ENCODE measurements around the gene XNDC1N.
"Not testable (repeated sequence)": the region's sequence is repeated elsewhere in the genome, so short reads cannot be mapped to it uniquely, and the experiment has no call there.

Gene XNDC1N

DNA sequence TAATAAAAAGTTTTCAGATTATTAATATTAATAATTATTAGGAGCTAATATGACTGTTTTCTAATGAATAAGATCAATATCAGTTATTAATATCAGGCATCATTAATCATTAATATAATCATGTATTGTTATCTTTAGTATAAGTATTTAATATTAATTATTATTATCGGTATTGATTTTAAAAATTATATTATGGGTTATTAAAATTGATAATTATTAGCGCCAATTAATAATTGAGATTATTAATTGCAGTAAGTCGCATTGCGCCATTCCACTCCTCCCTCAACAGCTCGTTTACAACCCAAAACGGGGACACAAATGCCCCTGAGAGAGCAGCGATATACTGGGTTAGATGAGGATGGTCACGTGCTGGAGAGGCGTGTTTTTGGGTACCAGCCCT, 20.2 kb downstream of the XNDC1N start:
- Histone ChIP-seq H3K79me2 (ENCODE audit: control insufficient read depth, insufficient read depth, low read length, unreplicated experiment) (no peaks in the 10 kb centered on the region), H3K4me3 (ENCODE audit: low read depth, low read length) (no peak overlapping the region), H3K27me3 (ENCODE audit: insufficient read depth, low read length) (no peaks in the 10 kb centered on the region), H3K4me1 (ENCODE audit: control insufficient read depth, insufficient read depth, low read length, unreplicated experiment) (no peaks in the 10 kb centered on the region), H3K27ac (ENCODE audit: low read depth, low read length) (no peak overlapping the region), H3K36me3 (ENCODE audit: insufficient read depth, low read length) (peaks cover 21% of the 10 kb centered on the region), H2AFZ (ENCODE audit: low read length, unreplicated experiment) (no peak overlapping the region)

DNA sequence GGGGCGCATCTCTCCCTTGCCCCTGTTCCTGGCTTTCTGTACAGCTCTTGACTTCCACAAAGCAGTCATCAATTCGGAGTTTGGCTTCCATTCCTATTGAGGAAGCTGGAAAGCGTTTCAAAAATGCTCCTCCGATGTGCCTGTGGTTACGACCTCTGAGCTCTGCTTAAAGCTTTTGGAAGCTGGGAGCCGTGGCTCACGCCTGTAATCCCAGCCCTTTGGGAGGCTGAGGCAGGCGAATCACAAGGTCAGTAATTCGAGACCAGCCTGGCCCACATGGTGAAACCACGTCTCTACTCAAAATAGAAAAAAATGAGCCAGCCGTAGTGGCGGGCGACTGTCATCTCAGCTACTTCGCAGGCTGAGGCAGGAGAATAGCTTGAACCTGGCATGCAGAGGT, 27.3 kb downstream of the XNDC1N start:
- not testable (repeated sequence) for H3K4me3 ChIP-seq (ENCODE audit: low read depth, low read length); H3K4me1 ChIP-seq (ENCODE audit: control insufficient read depth, insufficient read depth, low read length, unreplicated experiment); H3K27ac ChIP-seq (ENCODE audit: low read depth, low read length); H2AFZ ChIP-seq (ENCODE audit: low read length, unreplicated experiment); H3K27me3 ChIP-seq (ENCODE audit: insufficient read depth, low read length); H3K79me2 ChIP-seq (ENCODE audit: control insufficient read depth, insufficient read depth, low read length, unreplicated experiment)
- peaks cover 17% of the 10 kb centered on the region for H3K36me3 ChIP-seq (ENCODE audit: insufficient read depth, low read length)

DNA sequence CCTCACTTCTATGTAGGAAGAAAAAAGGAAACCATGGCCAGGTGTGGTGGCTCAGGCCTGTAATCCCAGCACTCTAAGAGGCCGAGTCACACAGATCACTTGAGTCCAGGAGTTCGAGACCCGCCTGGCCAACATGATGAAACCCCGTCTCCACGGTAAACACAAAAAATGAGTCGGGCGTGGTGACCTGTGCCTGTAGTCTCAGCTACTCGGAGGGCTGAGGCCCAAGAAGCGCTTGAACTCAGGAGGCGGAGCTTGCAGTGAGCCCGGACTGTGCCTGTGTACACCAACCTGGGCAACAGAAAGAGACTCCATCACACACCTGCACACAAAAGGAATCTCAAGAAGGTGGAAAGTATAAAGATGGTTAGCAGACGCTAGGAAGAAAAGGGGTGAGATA, 32.4 kb downstream of the XNDC1N start:
- no peaks in the 10 kb centered on the region for H3K27me3 ChIP-seq (ENCODE audit: insufficient read depth, low read length)
- H3K27ac ChIP-seq (ENCODE audit: low read depth, low read length), result no peak overlapping the region
- H3K36me3 ChIP-seq (ENCODE audit: insufficient read depth, low read length), result peaks cover 3% of the 10 kb centered on the region; the same call in 1 of the 2 replicates
- no peaks in the 10 kb centered on the region for H3K79me2 ChIP-seq (ENCODE audit: control insufficient read depth, insufficient read depth, low read length, unreplicated experiment)
- H2AFZ ChIP-seq (ENCODE audit: low read length, unreplicated experiment), result no peak overlapping the region
- H3K4me3 ChIP-seq (ENCODE audit: low read depth, low read length), result no peak overlapping the region
- H3K4me1 ChIP-seq (ENCODE audit: control insufficient read depth, insufficient read depth, low read length, unreplicated experiment), result no peaks in the 10 kb centered on the region

DNA sequence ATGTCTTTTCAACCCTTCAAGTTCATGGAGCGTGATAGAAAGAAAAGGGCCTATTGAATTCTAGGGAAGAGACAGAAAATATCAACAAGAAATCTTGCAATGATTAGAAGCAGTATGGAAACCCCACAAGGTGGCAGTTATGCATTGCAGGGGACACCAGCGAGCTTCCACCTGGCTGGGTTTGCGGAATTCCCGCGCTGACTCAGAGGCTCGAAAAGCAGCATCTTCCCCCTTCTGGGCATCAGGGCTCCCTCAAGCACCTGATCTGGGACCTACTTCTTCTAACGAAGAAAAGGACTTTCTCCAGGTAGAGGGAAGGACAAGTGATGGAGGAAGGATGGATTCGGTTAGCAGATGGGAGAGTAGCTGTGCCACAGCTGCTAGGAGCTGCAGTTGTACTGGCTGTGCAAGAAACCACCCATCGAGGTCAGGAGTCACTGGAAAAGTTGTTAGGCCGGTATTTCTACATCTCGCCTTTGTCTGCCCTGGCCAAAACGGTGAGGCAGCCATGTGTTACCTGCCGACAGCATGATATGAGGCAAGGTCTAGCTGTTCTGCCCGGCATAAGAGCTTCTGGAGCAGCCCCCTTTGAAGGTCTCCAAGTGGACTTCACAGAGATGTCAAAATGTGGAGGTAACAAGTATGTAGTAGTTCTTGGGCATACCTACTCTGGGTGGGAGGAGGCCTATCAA, 39.1 kb downstream of the XNDC1N start:
- not testable (repeated sequence) for H3K27me3 ChIP-seq (ENCODE audit: insufficient read depth, low read length); H3K27ac ChIP-seq (ENCODE audit: low read depth, low read length); H3K4me3 ChIP-seq (ENCODE audit: low read depth, low read length); H3K4me1 ChIP-seq (ENCODE audit: control insufficient read depth, insufficient read depth, low read length, unreplicated experiment); H3K36me3 ChIP-seq (ENCODE audit: insufficient read depth, low read length); H3K79me2 ChIP-seq (ENCODE audit: control insufficient read depth, insufficient read depth, low read length, unreplicated experiment); H2AFZ ChIP-seq (ENCODE audit: low read length, unreplicated experiment)

DNA sequence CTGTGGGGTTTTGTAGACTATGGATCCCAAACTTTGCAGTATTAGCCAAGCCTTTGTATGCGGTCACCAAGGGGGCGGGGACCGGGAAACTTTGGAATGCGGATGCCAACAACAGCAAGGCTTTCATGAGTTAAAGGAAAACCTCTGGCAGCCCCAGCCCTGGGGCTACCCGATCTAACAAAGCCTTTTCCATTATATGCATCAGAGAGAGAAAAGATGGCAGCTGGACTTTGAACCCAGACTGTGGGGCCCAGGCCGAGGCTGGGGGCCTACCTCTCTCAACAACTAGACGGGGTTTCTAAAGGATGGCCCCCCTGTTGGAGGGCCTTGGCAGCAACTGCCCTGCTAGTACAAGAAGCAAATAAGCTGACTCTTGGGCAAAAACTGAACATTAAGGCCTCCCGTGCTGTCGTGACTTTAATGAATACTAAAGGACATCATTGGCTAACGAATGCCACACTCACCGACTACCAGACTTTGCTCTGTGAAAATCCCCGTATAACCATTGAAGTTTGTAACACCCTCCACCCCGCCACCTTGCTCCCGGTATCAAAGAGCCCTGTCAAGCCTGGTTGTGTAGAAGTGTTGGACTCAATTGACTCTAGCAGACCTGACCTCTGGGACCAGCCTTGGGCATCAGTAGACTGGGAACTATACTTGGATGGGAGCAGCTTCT, 39.9 kb downstream of the XNDC1N start:
- H3K79me2 ChIP-seq (ENCODE audit: control insufficient read depth, insufficient read depth, low read length, unreplicated experiment); H3K4me3 ChIP-seq (ENCODE audit: low read depth, low read length); H3K4me1 ChIP-seq (ENCODE audit: control insufficient read depth, insufficient read depth, low read length, unreplicated experiment); H3K27ac ChIP-seq (ENCODE audit: low read depth, low read length); H2AFZ ChIP-seq (ENCODE audit: low read length, unreplicated experiment); H3K36me3 ChIP-seq (ENCODE audit: insufficient read depth, low read length); H3K27me3 ChIP-seq (ENCODE audit: insufficient read depth, low read length): not testable (repeated sequence)

DNA sequence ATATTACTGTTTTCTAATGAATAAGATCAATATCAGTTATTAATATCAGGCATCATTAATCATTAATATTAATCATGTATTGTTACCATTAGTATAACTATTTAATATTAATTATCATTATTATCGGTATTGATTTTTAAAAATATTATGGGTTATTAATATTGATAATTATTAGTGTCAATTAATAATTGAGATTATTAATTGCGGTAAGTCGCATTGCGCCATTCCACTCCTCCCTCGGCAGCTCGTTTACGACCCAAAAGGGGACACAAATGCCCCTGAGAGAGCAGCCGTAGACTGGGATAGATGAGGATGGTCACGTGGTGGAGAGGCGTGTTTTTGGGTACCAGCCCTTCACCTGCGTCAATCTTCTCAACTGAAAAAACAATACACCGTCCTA, 42.6 kb downstream of the XNDC1N start:
- not testable (repeated sequence) for H3K36me3 ChIP-seq (ENCODE audit: insufficient read depth, low read length); H3K79me2 ChIP-seq (ENCODE audit: control insufficient read depth, insufficient read depth, low read length, unreplicated experiment); H3K27ac ChIP-seq (ENCODE audit: low read depth, low read length); H3K4me3 ChIP-seq (ENCODE audit: low read depth, low read length); H3K4me1 ChIP-seq (ENCODE audit: control insufficient read depth, insufficient read depth, low read length, unreplicated experiment); H2AFZ ChIP-seq (ENCODE audit: low read length, unreplicated experiment); H3K27me3 ChIP-seq (ENCODE audit: insufficient read depth, low read length)
